A549 treated with dexamethasone at 1 μM for 4 hours (cell line): ENCODE results near the gene HSPB1. TPM values are rescaled to one million over a fixed set of nuclear protein-coding genes. Genes with fewer than 3 reads are reported as not detected.

ENCODE experiments used
- total RNA-seq: library from RNA; stranded (reverse); fragments of 200-300 nt; extraction: Qiagen RNA extraction; gene quantifications from 5 replicates; pipeline ENCODE4 v1.2.3, GENCODE V29; 2022

HSPB1 gene
- total RNA-seq: 919 to 1,755 TPM (median 1,594 TPM) in 5 replicates

GRCh38 chr7:76302347-76303201 lies at the start of gene HSPB1:
TSS of gene HSPB1 (plus strand) at chr7:76302673. CDS start at chr7:76302713, 40 bp downstream.

Other genes with a start within 250 kb of the HSPB1 start
- gene SRRM3, start 100.8 kb upstream of the HSPB1 start, total RNA-seq: 9.5 to 13.5 TPM (median 11.7 TPM) in 5 replicates
- gene YWHAG, start 56.3 kb downstream of the HSPB1 start, total RNA-seq: 215 to 254 TPM (median 243 TPM) in 5 replicates
- gene SSC4D, start 107.0 kb downstream of the HSPB1 start, total RNA-seq: 0.97 to 1.5 TPM (median 1.3 TPM) in 5 replicates
- 15.6 to 18.3 TPM (median 17.2 TPM) in 5 replicates for gene ZP3, start 122.3 kb downstream of the HSPB1 start, total RNA-seq
- gene DTX2, start 159.0 kb downstream of the HSPB1 start, total RNA-seq: 22.8 to 32.7 TPM (median 30.8 TPM) in 5 replicates
- 10.2 to 20.0 TPM (median 18.4 TPM) in 5 replicates for gene UPK3B, start 207.9 kb downstream of the HSPB1 start, total RNA-seq
- 0.04 TPM in 1 of 5 replicates, not detected in the others for gene SPDYE16, start 240.6 kb downstream of the HSPB1 start, total RNA-seq